Calu3 (cell line): ENCODE data around the gene ZDHHC1. TPM values are rescaled to one million over a fixed set of nuclear protein-coding genes. Genes with fewer than 3 reads are reported as not detected.
A peak's percentile ranks its signal among the peaks of the same experiment; 100 is the strongest.

ENCODE experiments used
- BruUV-seq: library from RNA; stranded (reverse); fragments of 400-500 nt; replicated peaks from 2 replicates; lab custom pipeline; 2021; lab: Mats Ljungman, UMichigan
- CTCF ChIA-PET: fragments of 300-600 bp; sonication (Branson Sonifier 250); formaldehyde crosslinking; loops from one replicate; lab custom pipeline; 2022; ENCODE audit warnings: antibody characterized with exemption; lab: Charles Lee
- DNase-seq: peaks from one replicate; pipeline ENCODE4 v3.0.0; 2022
- H3K27ac Mint-ChIP-seq: one replicate; pipeline ENCODE4 v1.8.0; 2022; ENCODE audit warnings: mixed read lengths; ENCODE audit not compliant: unreplicated experiment
- H3K27me3 Mint-ChIP-seq: one replicate; pipeline ENCODE4 v1.8.0; 2022; ENCODE audit warnings: mixed read lengths; ENCODE audit not compliant: unreplicated experiment
- H3K36me3 Mint-ChIP-seq: one replicate; pipeline ENCODE4 v1.8.0; 2022; ENCODE audit warnings: mild to moderate bottlenecking, moderate library complexity, mixed read lengths; ENCODE audit not compliant: insufficient read depth, unreplicated experiment
- H3K4me1 Mint-ChIP-seq: one replicate; pipeline ENCODE4 v1.8.0; 2022; ENCODE audit warnings: mild to moderate bottlenecking, low read depth, mixed read lengths; ENCODE audit not compliant: unreplicated experiment
- H3K4me3 Mint-ChIP-seq: one replicate; pipeline ENCODE4 v1.8.0; 2022; ENCODE audit warnings: mild to moderate bottlenecking, low read depth, moderate library complexity, mixed read lengths; ENCODE audit not compliant: unreplicated experiment
- H3K9me3 Mint-ChIP-seq: one replicate; pipeline ENCODE4 v1.8.0; 2022; ENCODE audit warnings: low read depth, mixed read lengths; ENCODE audit not compliant: unreplicated experiment
- intact Hi-C: fragments of 100-400 bp; cut with micrococcal nuclease; formaldehyde crosslinking; loops from one replicate; pipeline ENCODE4 v1.10.0; 2022; ENCODE audit not compliant: unreplicated experiment
- total RNA-seq: library from RNA; stranded (reverse); gene quantifications from 2 replicates; pipeline ENCODE4 v1.2.3, GENCODE V29; 2022
- TF ChIP-seq, protein P1 (sequence below): fragments of 200-600 bp; IDR thresholded peaks from one replicate; pipeline ENCODE4 v1.8.0; 2022; ENCODE audit warnings: antibody characterized with exemption; ENCODE audit not compliant: unreplicated experiment

ZDHHC1 gene
- total RNA-seq, 1 experiment from 2014 or later = 22.6 TPM

GRCh38 chr16:67463059-67463458 lies 46.8 kb upstream of the ZDHHC1 start:
- no peak for DNase-seq
- Mint-ChIP-seq H3K27ac (no peak overlapping the region), H3K27me3 (no peaks in the 10 kb centered on the region), H3K4me3 (no peak overlapping the region), H3K4me1 (peaks cover 46% of the 10 kb centered on the region), H3K9me3 (no peaks in the 10 kb centered on the region), H3K36me3 (peaks cover 13% of the 10 kb centered on the region)
- CTCF ChIA-PET = interaction anchor here (1.7 to 3.0 kb wide), 2 partner anchors 11 to 20 kb away, joined by 5 to 11 read pairs; no protein-coding TSS in a partner anchor
- intact Hi-C loops = no loop called here
- no TSS peak for BruUV-seq
- TF ChIP-seq, protein P1, sequence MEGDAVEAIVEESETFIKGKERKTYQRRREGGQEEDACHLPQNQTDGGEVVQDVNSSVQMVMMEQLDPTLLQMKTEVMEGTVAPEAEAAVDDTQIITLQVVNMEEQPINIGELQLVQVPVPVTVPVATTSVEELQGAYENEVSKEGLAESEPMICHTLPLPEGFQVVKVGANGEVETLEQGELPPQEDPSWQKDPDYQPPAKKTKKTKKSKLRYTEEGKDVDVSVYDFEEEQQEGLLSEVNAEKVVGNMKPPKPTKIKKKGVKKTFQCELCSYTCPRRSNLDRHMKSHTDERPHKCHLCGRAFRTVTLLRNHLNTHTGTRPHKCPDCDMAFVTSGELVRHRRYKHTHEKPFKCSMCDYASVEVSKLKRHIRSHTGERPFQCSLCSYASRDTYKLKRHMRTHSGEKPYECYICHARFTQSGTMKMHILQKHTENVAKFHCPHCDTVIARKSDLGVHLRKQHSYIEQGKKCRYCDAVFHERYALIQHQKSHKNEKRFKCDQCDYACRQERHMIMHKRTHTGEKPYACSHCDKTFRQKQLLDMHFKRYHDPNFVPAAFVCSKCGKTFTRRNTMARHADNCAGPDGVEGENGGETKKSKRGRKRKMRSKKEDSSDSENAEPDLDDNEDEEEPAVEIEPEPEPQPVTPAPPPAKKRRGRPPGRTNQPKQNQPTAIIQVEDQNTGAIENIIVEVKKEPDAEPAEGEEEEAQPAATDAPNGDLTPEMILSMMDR = no peak

DNA sequence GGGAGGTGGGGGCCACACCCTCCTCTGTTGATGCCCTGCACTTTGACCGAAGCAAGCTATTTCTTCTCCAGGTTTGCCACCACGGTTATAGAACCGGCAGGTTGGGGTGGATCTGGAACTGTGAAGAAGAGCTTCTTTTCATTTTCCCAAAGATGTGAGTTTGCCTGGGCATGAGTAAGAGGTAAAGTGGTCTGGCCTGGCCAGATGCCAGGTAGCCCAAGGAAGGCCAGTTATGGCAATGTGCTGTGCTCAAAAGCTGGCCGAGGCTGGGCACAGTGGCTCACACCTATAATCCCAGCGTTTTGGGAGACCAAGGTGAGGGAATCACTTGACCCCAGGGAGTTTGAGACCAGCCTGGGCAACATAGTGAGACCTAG lies 46.0 kb upstream of the ZDHHC1 start:
- peak overlapping the region; percentile 32 for H3K4me3 Mint-ChIP-seq
- H3K36me3 Mint-ChIP-seq = peaks cover 13% of the 10 kb centered on the region
- no TSS peak for BruUV-seq
- no peaks in the 10 kb centered on the region for H3K9me3 Mint-ChIP-seq
- TF ChIP-seq, protein P1 = no peak
- DNase-seq = no peak
- peaks cover 46% of the 10 kb centered on the region for H3K4me1 Mint-ChIP-seq
- peak overlapping the region; percentile 52 for H3K27ac Mint-ChIP-seq
- no peaks in the 10 kb centered on the region for H3K27me3 Mint-ChIP-seq
- CTCF ChIA-PET = interaction anchor here (0.6 to 1.9 kb wide), 10 partner anchors 11 to 178 kb away, joined by 3 to 23 read pairs (median 4); partner anchors contain the start of gene ATP6V0D1
- intact Hi-C loops = loop anchor here (1.0 kb wide), 1 partner anchor 34 kb away; no protein-coding TSS in a partner anchor

DNA sequence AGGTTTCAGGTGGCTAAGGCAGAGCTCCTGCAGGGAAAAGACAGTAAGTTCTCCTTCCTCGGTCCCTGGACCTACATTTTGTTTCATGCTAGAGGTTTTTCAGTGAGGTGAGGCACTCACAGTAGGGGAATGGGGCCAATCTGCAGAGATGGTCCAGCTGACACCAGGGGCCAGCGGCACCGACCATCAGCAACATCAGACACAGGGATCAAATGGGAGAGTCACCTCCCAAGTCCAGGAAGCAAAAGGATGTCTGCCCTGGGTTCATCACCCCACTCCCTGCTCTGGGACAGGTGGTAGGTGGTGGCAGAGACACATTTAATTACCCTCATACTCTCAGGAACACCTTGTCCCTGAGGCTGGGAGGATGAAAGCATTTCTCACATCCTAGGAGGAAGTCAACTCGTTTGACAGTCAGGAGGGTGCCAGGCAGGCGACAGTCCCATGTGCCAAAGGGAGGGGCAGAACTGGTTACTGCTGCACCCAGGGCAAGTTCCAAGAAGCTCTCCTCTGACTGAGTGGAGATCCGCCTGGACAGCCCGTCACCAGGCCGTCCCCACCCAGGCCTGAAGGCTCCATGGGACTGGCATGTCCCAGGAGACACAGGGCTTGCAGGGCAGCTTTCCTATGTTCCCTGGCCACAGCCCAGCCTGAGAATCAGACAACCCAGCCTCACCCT lies 45.5 kb upstream of the ZDHHC1 start:
- peak; percentile 61 for DNase-seq
- intact Hi-C loops = loop anchor here (1.0 kb wide), 1 partner anchor 33 kb away; no protein-coding TSS in a partner anchor
- H3K9me3 Mint-ChIP-seq = no peaks in the 10 kb centered on the region
- CTCF ChIA-PET = interaction anchor here (0.6 to 1.9 kb wide), 10 partner anchors 10 to 177 kb away, joined by 3 to 23 read pairs (median 4); partner anchors contain the start of gene ATP6V0D1
- peak overlapping the region; percentile 52 for H3K27ac Mint-ChIP-seq
- peaks cover 13% of the 10 kb centered on the region for H3K36me3 Mint-ChIP-seq
- peak overlapping the region; percentile 32 for H3K4me3 Mint-ChIP-seq
- no TSS peak for BruUV-seq
- TF ChIP-seq, protein P1 = no peak
- H3K4me1 Mint-ChIP-seq = peaks cover 46% of the 10 kb centered on the region
- no peaks in the 10 kb centered on the region for H3K27me3 Mint-ChIP-seq

DNA sequence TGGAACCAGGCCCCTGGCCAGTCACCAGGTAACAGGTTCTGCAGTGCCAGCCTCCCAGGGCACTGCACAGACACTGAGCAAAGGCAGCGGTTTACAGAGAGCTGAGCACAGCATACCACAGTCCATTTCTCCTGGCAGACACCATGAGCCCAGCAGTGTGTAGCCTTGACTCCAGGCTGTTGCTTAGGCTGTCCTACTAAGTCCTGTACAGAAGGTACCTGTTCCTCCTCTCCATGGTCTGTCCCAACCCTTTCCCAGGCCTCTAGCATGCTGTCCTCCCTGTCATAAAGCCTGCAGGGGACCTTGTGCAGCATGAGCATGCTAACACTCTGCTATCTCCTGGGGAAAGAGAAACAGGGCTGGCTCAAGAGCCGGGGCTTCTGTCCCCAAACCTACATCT lies 44.7 kb upstream of the ZDHHC1 start:
- peaks cover 13% of the 10 kb centered on the region for H3K36me3 Mint-ChIP-seq
- H3K9me3 Mint-ChIP-seq = no peaks in the 10 kb centered on the region
- H3K27ac Mint-ChIP-seq = no peak overlapping the region
- no TSS peak for BruUV-seq
- intact Hi-C loops = no loop called here
- TF ChIP-seq, protein P1 = no peak
- DNase-seq = no peak
- H3K4me3 Mint-ChIP-seq = no peak overlapping the region
- CTCF ChIA-PET = interaction anchor here (1.3 to 1.9 kb wide), 2 partner anchors 20 to 33 kb away, joined by 4 to 23 read pairs; partner anchors contain the start of gene ATP6V0D1
- no peaks in the 10 kb centered on the region for H3K27me3 Mint-ChIP-seq
- H3K4me1 Mint-ChIP-seq = peaks cover 46% of the 10 kb centered on the region
